Measurements from ENCODE around the gene PPP3CB. TPM values are rescaled to one million over a fixed set of nuclear protein-coding genes. Genes with fewer than 3 reads are reported as not detected.

The PPP3CB gene
- total and polyA plus RNA-seq, 2 donors (not counting 3 experiments of a cell fraction or from before 2014, with no cell fraction given): 13.5 to 30.4 TPM

GRCh38 chr10:73494213-73494612 is 1.6 kb downstream of the PPP3CB start:
- no peaks in the 10 kb centered on the region for H3K9me1 ChIP-seq (replicated peaks; ENCODE audit: control insufficient read depth, extremely low read depth, insufficient read depth, low read length)
- ChIA-PET POLR2A (no interaction called here), CTCF (interaction anchor here (2.4 kb wide), 1 partner anchor 150 kb away, joined by 7 read pairs; no protein-coding TSS in a partner anchor)
- BruUV-seq (replicated peaks): no TSS peak
- no peak overlapping the region for H3K4me3 ChIP-seq (replicated peaks in 1 of 3; ENCODE audit: insufficient read depth in 1 of 3, low read depth in 1 of 3, low read length in 3 of 3)
- no peaks in the 10 kb centered on the region for H3K36me3 ChIP-seq (ENCODE audit: control insufficient read depth in 2 of 2, extremely low read depth in 1 of 2, insufficient read depth in 2 of 2, low read length in 2 of 2)
- peaks cover 52% of the 10 kb centered on the region for H3K79me2 ChIP-seq (ENCODE audit: control insufficient read depth, insufficient read depth, low read length)
- intact Hi-C loops (cut with micrococcal nuclease): no loop called here
- H3K4me2 ChIP-seq (ENCODE audit: insufficient read depth, low read length): peak overlapping the region; percentile 94
- no peak overlapping the region for H2AFZ ChIP-seq (ENCODE audit: low read depth, low read length)
- no peaks in the 10 kb centered on the region for H4K20me1 ChIP-seq (replicated peaks; ENCODE audit: control insufficient read depth, extremely low read depth, insufficient read depth, low read length)
- FAIRE-seq (no peak), DNase-seq (ENCODE audit: low read depth, low spot score) (no peak)
- no peak overlapping the region for H3K9ac ChIP-seq (replicated peaks; ENCODE audit: extremely low read depth, insufficient read depth, low read length)
- TF ChIP-seq POLR2AphosphoS5 (IDR thresholded peaks at IDR 0.05; ENCODE audit: insufficient read depth, low read depth, low read length): no peak
- no peak for TF ChIP-seq EZH2 (IDR thresholded peaks at IDR 0.05; ENCODE audit: borderline replicate concordance, low read depth, low read length, severe bottlenecking)
- no peaks in the 10 kb centered on the region for H3K27me3 ChIP-seq (ENCODE audit: control insufficient read depth in 2 of 2, insufficient read depth in 2 of 2, low read length in 2 of 2)
- no peaks in the 10 kb centered on the region for H3K9me3 ChIP-seq (replicated peaks; ENCODE audit: control insufficient read depth, insufficient read depth, low read length)
- dilution Hi-C loops (cut with MboI; ENCODE audit: extremely low pct_ligation_motif_present, low sequenced_read_pairs): no loop called here
- peaks cover 25% of the 10 kb centered on the region for H3K4me1 ChIP-seq (ENCODE audit: control insufficient read depth, extremely low read depth, insufficient read depth, low read length)
- H3K27ac ChIP-seq (ENCODE audit: insufficient read depth, low read depth, low read length): no peak overlapping the region

- Histone ChIP-seq H3K9ac (replicated peaks; ENCODE audit: extremely low read depth, insufficient read depth, low read length) (no peak overlapping the region), H3K79me2 (ENCODE audit: control insufficient read depth, insufficient read depth, low read length) (peaks cover 55% of the 10 kb centered on the region), H3K36me3 (ENCODE audit: control insufficient read depth in 2 of 2, extremely low read depth in 1 of 2, insufficient read depth in 2 of 2, low read length in 2 of 2) (no peaks in the 10 kb centered on the region), H2AFZ (ENCODE audit: low read depth, low read length) (no peak overlapping the region), H3K4me3 (replicated peaks in 1 of 3; ENCODE audit: insufficient read depth in 1 of 3, low read depth in 1 of 3, low read length in 3 of 3) (no peak overlapping the region), H3K27me3 (ENCODE audit: control insufficient read depth in 2 of 2, insufficient read depth in 2 of 2, low read length in 2 of 2) (no peaks in the 10 kb centered on the region), H4K20me1 (replicated peaks; ENCODE audit: control insufficient read depth, extremely low read depth, insufficient read depth, low read length) (no peaks in the 10 kb centered on the region), H3K4me1 (ENCODE audit: control insufficient read depth, extremely low read depth, insufficient read depth, low read length) (peaks cover 25% of the 10 kb centered on the region), H3K27ac (ENCODE audit: insufficient read depth, low read depth, low read length) (no peak overlapping the region), H3K4me2 (ENCODE audit: insufficient read depth, low read length) (peak overlapping the region; percentile 48), H3K9me3 (replicated peaks; ENCODE audit: control insufficient read depth, insufficient read depth, low read length) (no peaks in the 10 kb centered on the region), H3K9me1 (replicated peaks; ENCODE audit: control insufficient read depth, extremely low read depth, insufficient read depth, low read length) (no peaks in the 10 kb centered on the region)
- no TSS peak for BruUV-seq (replicated peaks)
- intact Hi-C loops (cut with micrococcal nuclease): no loop called here
- CTCF ChIA-PET: interaction anchor here (2.4 kb wide), 1 partner anchor 150 kb away, joined by 7 read pairs; no protein-coding TSS in a partner anchor
- FAIRE-seq: peak; percentile 38
- no peak for DNase-seq (ENCODE audit: low read depth, low spot score)
- no peak for TF ChIP-seq CTCF (IDR thresholded peaks at IDR 0.05; ENCODE audit: extremely low read depth in 1 of 2, insufficient read depth in 1 of 2, low read depth in 1 of 2, low read length in 2 of 2)
- no peak for TF ChIP-seq EZH2 (IDR thresholded peaks at IDR 0.05; ENCODE audit: borderline replicate concordance, low read depth, low read length, severe bottlenecking)
- TF ChIP-seq GATA2 (IDR thresholded peaks at IDR 0.05; ENCODE audit: insufficient read depth, insufficient read length, low read depth, low read length): no peak
- no peak for TF ChIP-seq FOS (IDR thresholded peaks at IDR 0.05; ENCODE audit: borderline replicate concordance, insufficient read depth, low read length)
- no peak for TF ChIP-seq MAX (IDR thresholded peaks at IDR 0.05; ENCODE audit: insufficient read depth, insufficient read length)
- no peak for TF ChIP-seq POLR2AphosphoS5 (IDR thresholded peaks at IDR 0.05; ENCODE audit: insufficient read depth, low read depth, low read length)
- TF ChIP-seq POLR2A (IDR thresholded peaks at IDR 0.05; ENCODE audit: low read depth, low read length): no peak
- no peak for TF ChIP-seq JUN (IDR thresholded peaks at IDR 0.05; ENCODE audit: borderline replicate concordance, insufficient read depth, insufficient read length, low read depth)
- POLR2A ChIA-PET: interaction anchor here (0.7 kb wide), 1 partner anchor 33 kb away, joined by 3 read pairs; no protein-coding TSS in a partner anchor
- dilution Hi-C loops (cut with MboI; ENCODE audit: extremely low pct_ligation_motif_present, low sequenced_read_pairs): no loop called here
These were observed 2.0 kb downstream of the PPP3CB start for GRCh38 chr10:73493781-73494180.

All from endothelial cell of umbilical vein (primary cell).